Prostate gland (tissue), 2 donors: Measurements from ENCODE around the gene TKT.

Source experiments
- POLR2A ChIP-seq: fragments of 450-650 bp; IDR thresholded peaks from one replicate; pipeline ENCODE4 v1.6.1; 2016; ENCODE audit warnings: antibody characterized with exemption, mild to moderate bottlenecking
- TF ChIP-seq, protein P1 (sequence below), 4 experiments: fragments of 200-600 bp in 2 of 4; fragments of 450-650 bp in 2 of 4; sonication (generic) in 2 of 4; IDR thresholded peaks; 1 replicate in 3 of 4; 2 replicates in 1 of 4; pipeline ENCODE4 v1.5.1; 2016 to 2019; ENCODE audit warnings: antibody characterized with exemption in 4 of 4, mild to moderate bottlenecking in 2 of 4, moderate library complexity in 2 of 4

DNA sequence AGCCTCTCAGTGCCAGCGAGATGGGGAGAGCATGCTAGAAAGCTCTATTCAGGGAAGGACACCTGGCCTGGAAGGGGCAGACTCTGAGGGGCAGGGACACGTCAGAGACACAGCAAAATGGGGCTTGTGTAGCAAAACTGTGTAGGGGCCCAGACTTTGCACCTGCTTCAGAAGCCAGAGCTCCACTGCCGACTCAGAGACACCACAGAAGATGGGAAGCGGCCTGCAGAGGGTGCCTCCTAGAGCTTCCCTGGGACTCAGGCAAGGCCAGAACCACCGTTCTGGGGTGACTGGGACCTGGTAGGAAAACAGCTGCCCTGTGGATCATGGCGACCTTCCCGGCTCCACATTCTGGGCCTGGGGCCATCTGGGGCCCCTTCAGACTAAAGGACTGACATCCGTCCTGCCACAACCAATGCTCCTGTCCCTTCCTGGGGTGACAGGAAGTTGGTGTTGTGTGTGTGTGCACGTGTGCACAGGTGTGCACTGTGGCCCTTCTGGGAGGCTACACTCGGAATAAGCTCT, 17.4 kb upstream of the TKT start:
- TF ChIP-seq, protein P1, sequence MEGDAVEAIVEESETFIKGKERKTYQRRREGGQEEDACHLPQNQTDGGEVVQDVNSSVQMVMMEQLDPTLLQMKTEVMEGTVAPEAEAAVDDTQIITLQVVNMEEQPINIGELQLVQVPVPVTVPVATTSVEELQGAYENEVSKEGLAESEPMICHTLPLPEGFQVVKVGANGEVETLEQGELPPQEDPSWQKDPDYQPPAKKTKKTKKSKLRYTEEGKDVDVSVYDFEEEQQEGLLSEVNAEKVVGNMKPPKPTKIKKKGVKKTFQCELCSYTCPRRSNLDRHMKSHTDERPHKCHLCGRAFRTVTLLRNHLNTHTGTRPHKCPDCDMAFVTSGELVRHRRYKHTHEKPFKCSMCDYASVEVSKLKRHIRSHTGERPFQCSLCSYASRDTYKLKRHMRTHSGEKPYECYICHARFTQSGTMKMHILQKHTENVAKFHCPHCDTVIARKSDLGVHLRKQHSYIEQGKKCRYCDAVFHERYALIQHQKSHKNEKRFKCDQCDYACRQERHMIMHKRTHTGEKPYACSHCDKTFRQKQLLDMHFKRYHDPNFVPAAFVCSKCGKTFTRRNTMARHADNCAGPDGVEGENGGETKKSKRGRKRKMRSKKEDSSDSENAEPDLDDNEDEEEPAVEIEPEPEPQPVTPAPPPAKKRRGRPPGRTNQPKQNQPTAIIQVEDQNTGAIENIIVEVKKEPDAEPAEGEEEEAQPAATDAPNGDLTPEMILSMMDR (IDR thresholded peaks at IDR 0.05): no peak
- TF ChIP-seq POLR2A: no peak
